ENCODE data around the gene SPATC1L.

DNA sequence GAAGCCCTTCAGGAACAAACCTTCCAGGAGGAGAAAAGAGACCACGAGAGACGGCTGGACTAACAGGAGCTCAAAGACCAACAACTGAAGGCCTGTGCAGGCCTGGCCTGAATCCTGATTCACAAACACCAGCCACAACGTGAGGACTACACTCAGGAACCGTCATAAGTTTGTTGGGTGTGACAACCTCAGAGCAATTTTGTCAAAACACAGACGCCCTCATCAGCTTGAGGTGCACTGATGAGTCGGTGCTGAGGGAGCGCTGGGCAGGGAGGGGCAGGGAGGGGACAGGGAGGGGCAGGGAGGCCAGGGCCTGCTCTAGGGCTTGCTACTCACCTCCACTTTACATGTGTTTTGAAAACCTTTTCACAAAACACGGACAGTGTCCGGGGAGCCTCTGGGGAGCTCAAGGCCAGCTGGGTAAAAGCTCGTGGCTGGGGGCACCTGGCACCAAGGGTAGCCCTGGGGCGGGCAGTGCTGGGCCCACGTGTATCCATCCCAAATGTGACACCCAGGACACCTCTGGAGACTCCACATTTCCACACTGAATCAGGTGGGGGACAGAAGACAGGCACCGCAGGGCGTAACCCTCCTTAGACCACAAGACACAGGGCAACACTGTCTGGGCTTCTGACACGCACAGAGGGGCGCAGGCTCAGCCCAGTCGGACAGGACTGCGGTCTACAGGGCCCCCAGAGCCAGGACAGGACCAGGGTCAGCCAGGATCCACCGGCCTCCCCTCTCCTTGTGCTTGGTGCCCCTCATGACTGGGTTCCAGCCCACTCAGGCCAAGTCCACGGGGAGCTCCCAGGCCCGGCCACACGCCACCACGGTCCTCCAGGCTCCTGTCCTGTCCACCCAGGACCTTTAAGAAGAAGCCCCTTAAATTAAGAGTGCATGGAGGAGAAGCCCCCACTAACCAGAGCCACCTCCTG is 27.8 kb upstream of the SPATC1L start:
- TF ChIP-seq, protein P1, sequence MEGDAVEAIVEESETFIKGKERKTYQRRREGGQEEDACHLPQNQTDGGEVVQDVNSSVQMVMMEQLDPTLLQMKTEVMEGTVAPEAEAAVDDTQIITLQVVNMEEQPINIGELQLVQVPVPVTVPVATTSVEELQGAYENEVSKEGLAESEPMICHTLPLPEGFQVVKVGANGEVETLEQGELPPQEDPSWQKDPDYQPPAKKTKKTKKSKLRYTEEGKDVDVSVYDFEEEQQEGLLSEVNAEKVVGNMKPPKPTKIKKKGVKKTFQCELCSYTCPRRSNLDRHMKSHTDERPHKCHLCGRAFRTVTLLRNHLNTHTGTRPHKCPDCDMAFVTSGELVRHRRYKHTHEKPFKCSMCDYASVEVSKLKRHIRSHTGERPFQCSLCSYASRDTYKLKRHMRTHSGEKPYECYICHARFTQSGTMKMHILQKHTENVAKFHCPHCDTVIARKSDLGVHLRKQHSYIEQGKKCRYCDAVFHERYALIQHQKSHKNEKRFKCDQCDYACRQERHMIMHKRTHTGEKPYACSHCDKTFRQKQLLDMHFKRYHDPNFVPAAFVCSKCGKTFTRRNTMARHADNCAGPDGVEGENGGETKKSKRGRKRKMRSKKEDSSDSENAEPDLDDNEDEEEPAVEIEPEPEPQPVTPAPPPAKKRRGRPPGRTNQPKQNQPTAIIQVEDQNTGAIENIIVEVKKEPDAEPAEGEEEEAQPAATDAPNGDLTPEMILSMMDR (IDR thresholded peaks at IDR 0.05; ENCODE audit: poor library complexity, severe bottlenecking) = no peak
- TF ChIP-seq EZH2 (IDR thresholded peaks at IDR 0.05; ENCODE audit: borderline replicate concordance, insufficient read depth, low read length, poor library complexity, severe bottlenecking) (no peak), POLR2AphosphoS5 (IDR thresholded peaks at IDR 0.05) (no peak), EP300 (conservative IDR thresholded peaks at IDR 0.05; ENCODE audit: poor library complexity, severe bottlenecking) (no peak)
